DMS 273 (cell line): ENCODE results near the gene CD40LG.

ENCODE experiments used
- DNase-seq: peaks from one replicate; lab custom pipeline; 2025; ENCODE audit not compliant: unreplicated experiment; lab: John Stamatoyannopoulos, UW

Gene CD40LG

GRCh38 chrX:136647677-136648360 is at the start of gene CD40LG:
CD40LG (plus strand) TSS chrX:136648158; CDS start chrX:136648249, 91 bp downstream.
- DNase-seq = no peak

- DNase-seq = no peak
Measured at GRCh38 chrX:136598631-136599030, 49.3 kb upstream of the CD40LG start.

- no peak for DNase-seq
Measured at GRCh38 chrX:136600059-136600458, 47.9 kb upstream of the CD40LG start.

- DNase-seq = no peak
Measured at GRCh38 chrX:136607236-136607635, 40.7 kb upstream of the CD40LG start.

- peak; percentile 70 for DNase-seq
Measured at GRCh38 chrX:136608295-136608933, 39.5 kb upstream of the CD40LG start.

GRCh38 chrX:136616987-136617685 is 30.8 kb upstream of the CD40LG start:
- no peak for DNase-seq

GRCh38 chrX:136619899-136620505 is 28.0 kb upstream of the CD40LG start:
- DNase-seq = no peak

- no peak for DNase-seq
Measured at GRCh38 chrX:136620780-136621179, 27.2 kb upstream of the CD40LG start.

- no peak for DNase-seq
Measured at GRCh38 chrX:136622568-136622967, 25.4 kb upstream of the CD40LG start.

GRCh38 chrX:136623396-136623795 is 24.6 kb upstream of the CD40LG start:
- DNase-seq = no peak

- DNase-seq = no peak
Measured at GRCh38 chrX:136625246-136625645, 22.7 kb upstream of the CD40LG start.

GRCh38 chrX:136626237-136626636 is 21.7 kb upstream of the CD40LG start:
- no peak for DNase-seq

- no peak for DNase-seq
Measured at GRCh38 chrX:136626891-136627290, 21.1 kb upstream of the CD40LG start.

GRCh38 chrX:136627409-136627808 is 20.5 kb upstream of the CD40LG start:
- no peak for DNase-seq

GRCh38 chrX:136629084-136629750 is 18.7 kb upstream of the CD40LG start:
- DNase-seq = no peak

- no peak for DNase-seq
Measured at GRCh38 chrX:136630881-136631280, 17.1 kb upstream of the CD40LG start.

GRCh38 chrX:136635235-136635634 is 12.7 kb upstream of the CD40LG start:
- no peak for DNase-seq

- DNase-seq = no peak
Measured at GRCh38 chrX:136636121-136636520, 11.8 kb upstream of the CD40LG start.

- no peak for DNase-seq
Measured at GRCh38 chrX:136639506-136640176, 8.3 kb upstream of the CD40LG start.

GRCh38 chrX:136643243-136643642 is 4.7 kb upstream of the CD40LG start:
- no peak for DNase-seq
